Transverse colon (tissue), 4 donors: ENCODE results near the gene IDI2. TPM values are rescaled to one million over a fixed set of nuclear protein-coding genes. Genes with fewer than 3 reads are reported as not detected.

Source experiments
- DNase-seq: peaks from one replicate; pipeline ENCODE4 v3.0.0-alpha.2; 2019
- H3K27ac ChIP-seq, 4 donors: fragments of 200-600 bp; sonication (generic); 2 replicates each; pipeline ENCODE4 v1.5.1; 2016 to 2018; ENCODE audit warnings: inconsistent platforms in 4 of 4
- H3K27me3 ChIP-seq: fragments of 200-600 bp; sonication (generic); 2 replicates; pipeline ENCODE4 v1.5.1; 2017; ENCODE audit warnings: inconsistent platforms
- H3K36me3 ChIP-seq, 4 donors: fragments of 200-600 bp; sonication (generic); 2 replicates each; pipeline ENCODE4 v1.5.1; 2017 to 2019; ENCODE audit warnings: inconsistent platforms in 4 of 4
- H3K4me1 ChIP-seq, 4 donors: fragments of 200-600 bp; sonication (generic); 2 replicates each; pipeline ENCODE4 v1.5.1; 2017 to 2020; ENCODE audit warnings: inconsistent platforms in 4 of 4
- H3K4me3 ChIP-seq, 4 donors: fragments of 200-600 bp; sonication (generic); 1 replicate in 1 of 4; 2 replicates in 3 of 4; pipeline versions ENCODE4 v1.5.1 to v1.6.1; 2017 to 2019; ENCODE audit warnings: inconsistent platforms in 4 of 4
- H3K9me3 ChIP-seq, 2 donors: fragments of 200-600 bp; sonication (generic); 2 replicates each; pipeline ENCODE4 v1.5.1; 2017 to 2019; ENCODE audit warnings: inconsistent platforms in 2 of 2
- CTCF ChIP-seq, 5 experiments: fragments of 200-600 bp in 3 of 5; fragments of 450-650 bp in 2 of 5; sonication (generic) in 3 of 5; IDR thresholded peaks; 1 replicate in 2 of 5; 2 replicates in 3 of 5; pipeline ENCODE4 v1.5.1; 2016 to 2017; ENCODE audit warnings: antibody characterized with exemption in 5 of 5, inconsistent platforms in 3 of 5, mild to moderate bottlenecking in 2 of 5, moderate library complexity in 1 of 5
- EP300 ChIP-seq: sonication (generic); formaldehyde crosslinking; IDR thresholded peaks from one replicate; pipeline ENCODE4 v1.6.1; 2017; ENCODE audit warnings: antibody characterized with exemption, low read depth
- POLR2A ChIP-seq: fragments of 450-650 bp; IDR thresholded peaks from one replicate; pipeline ENCODE4 v1.6.1; 2016; ENCODE audit warnings: antibody characterized with exemption, mild to moderate bottlenecking, moderate library complexity
- POLR2AphosphoS5 ChIP-seq, 3 donors: sonication (generic); formaldehyde crosslinking; IDR thresholded peaks; one replicate each; pipeline ENCODE4 v1.6.1; 2016; ENCODE audit warnings: antibody characterized with exemption in 3 of 3
- WGBS, 2 donors: methylation state at CpG; one replicate each; pipeline ENCODE4 v1.1.5; 2018; ENCODE audit warnings: low coverage in 1 of 2; 5-methylcytosine and 5-hydroxymethylcytosine counted together
- in situ Hi-C, 4 donors: fragments of 200-750 bp; cut with MboI; loops; one replicate each; pipeline versions ENCODE4 v1.15.0 to v1.15.1; 2017; ENCODE audit warnings: low sequenced_read_pairs in 3 of 4, low pct_ligation_motif_present in 1 of 4, low pct_unique_long_range_greater_than_20kb in 1 of 4
- intact Hi-C: fragments of 100-400 bp; cut with DNase I; formaldehyde crosslinking; loops from one replicate; pipeline ENCODE4 v1.15.1; 2023; ENCODE audit warnings: low total_unique reads
- total RNA-seq, 4 donors: library from RNA; depleted of rRNA; stranded (reverse); fragments of >200 nt; gene quantifications; one replicate each; pipeline ENCODE4 v1.1.0, GENCODE V29; 2016

Gene IDI2
- total RNA-seq, 4 donors from 2014 or later: not detected

GRCh38 chr10:1002425-1003006 lies 23.1 kb downstream of the IDI2 start:
- intact Hi-C loops (no loop called here), in situ Hi-C loops (no loop called here)
- H3K9me3 ChIP-seq: peaks cover 4 to 8% of the 10 kb centered on the region in 2 donors
- TF ChIP-seq POLR2A: no peak
- TF ChIP-seq POLR2AphosphoS5 (IDR thresholded peaks at IDR 0.05): no peak
- no peak for TF ChIP-seq CTCF (IDR thresholded peaks at IDR 0.05)
- no peak for TF ChIP-seq EP300
- peaks cover 0 to 94% (median 43%) of the 10 kb centered on the region in 4 donors for H3K36me3 ChIP-seq
- no peaks in the 10 kb centered on the region for H3K27me3 ChIP-seq
- H3K27ac ChIP-seq: no peak overlapping the region
- WGBS, 2 donors: 100% methylated on average over 5 of the region's 5 CpGs
- H3K4me1 ChIP-seq: no peaks in the 10 kb centered on the region
- no peak for DNase-seq
- H3K4me3 ChIP-seq: no peak overlapping the region

- TF ChIP-seq POLR2AphosphoS5 (IDR thresholded peaks at IDR 0.05): no peak
- TF ChIP-seq EP300: no peak
- no peak for TF ChIP-seq CTCF (IDR thresholded peaks at IDR 0.05)
- TF ChIP-seq POLR2A: no peak
- no peak overlapping the region for H3K4me3 ChIP-seq
- H3K27me3 ChIP-seq: no peaks in the 10 kb centered on the region
- intact Hi-C loops (no loop called here), in situ Hi-C loops (loop anchor here in 1 of 4 donors (25.0 kb wide), 1 partner anchor 160 kb away; no protein-coding TSS in a partner anchor)
- peaks cover 1 to 3% of the 10 kb centered on the region in 2 donors for H3K9me3 ChIP-seq
- no peak for DNase-seq
- H3K27ac ChIP-seq: no peak overlapping the region
- H3K4me1 ChIP-seq: no peaks in the 10 kb centered on the region
- peaks cover 0 to 84% (median 31%) of the 10 kb centered on the region in 4 donors for H3K36me3 ChIP-seq
- WGBS, 2 donors: 86 to 92% methylated on average over 2 to 19 of the region's 19 CpGs
Observed at GRCh38 chr10:997266-998022, 28.2 kb downstream of the IDI2 start.

- intact Hi-C loops: loop anchor here (1.0 kb wide), 1 partner anchor 60 kb away; no protein-coding TSS in a partner anchor
- TF ChIP-seq POLR2AphosphoS5 (IDR thresholded peaks at IDR 0.05): no peak
- no peak for TF ChIP-seq POLR2A
- no peak for TF ChIP-seq CTCF (IDR thresholded peaks at IDR 0.05)
- TF ChIP-seq EP300: no peak
- in situ Hi-C loops: loop anchor here in 1 of 4 donors (25.0 kb wide), 1 partner anchor 159 kb away; no protein-coding TSS in a partner anchor
- peaks cover 0 to 70% (median 24%) of the 10 kb centered on the region in 4 donors for H3K36me3 ChIP-seq
- WGBS, 2 donors: 94 to 97% methylated on average over 8 to 12 of the region's 12 CpGs
- H3K9me3 ChIP-seq: no peaks in the 10 kb centered on the region
- no peak for DNase-seq
- no peak overlapping the region for H3K4me3 ChIP-seq
- H3K4me1 ChIP-seq: no peaks in the 10 kb centered on the region
- no peak overlapping the region for H3K27ac ChIP-seq
- H3K27me3 ChIP-seq: no peaks in the 10 kb centered on the region
Observed at GRCh38 chr10:996031-996430, 29.6 kb downstream of the IDI2 start.

GRCh38 chr10:995559-995926 lies 30.1 kb downstream of the IDI2 start:
- intact Hi-C loops (no loop called here), in situ Hi-C loops (loop anchor here in 1 of 4 donors (25.0 kb wide), 1 partner anchor 158 kb away; no protein-coding TSS in a partner anchor)
- Histone ChIP-seq H3K36me3 (peaks cover 0 to 67% (median 22%) of the 10 kb centered on the region in 4 donors), H3K27ac (no peak overlapping the region), H3K4me1 (no peaks in the 10 kb centered on the region), H3K27me3 (no peaks in the 10 kb centered on the region), H3K4me3 (no peak overlapping the region), H3K9me3 (no peaks in the 10 kb centered on the region)
- TF ChIP-seq POLR2A: no peak
- TF ChIP-seq EP300: no peak
- TF ChIP-seq POLR2AphosphoS5 (IDR thresholded peaks at IDR 0.05): no peak
- no peak for TF ChIP-seq CTCF (IDR thresholded peaks at IDR 0.05)
- WGBS, 2 donors: 91% methylated on average over 4 to 7 of the region's 7 CpGs
- no peak for DNase-seq
